Endothelial cell of umbilical vein (primary cell): Measurements from ENCODE around the gene EIF2AK2. TPM values are rescaled to one million over a fixed set of nuclear protein-coding genes. Genes with fewer than 3 reads are reported as not detected.
A peak's percentile ranks its signal among the peaks of the same experiment; 100 is the strongest.

Experiments used
- BruUV-seq: library from RNA; stranded (reverse); fragments of 400-500 nt; replicated peaks from 2 replicates; lab custom pipeline; 2021; lab: Mats Ljungman, UMichigan
- CTCF ChIA-PET: fragments of 300-600, 350-600 bp; sonication (Branson Sonifier 250); formaldehyde crosslinking; loops from one replicate; lab custom pipeline; 2021; ENCODE audit warnings: antibody characterized with exemption, inconsistent platforms; lab: Charles Lee
- POLR2A ChIA-PET: fragments of 300-600, 350-600 bp; sonication (Branson Sonifier 250); formaldehyde crosslinking; loops from one replicate; lab custom pipeline; 2021; ENCODE audit warnings: antibody characterized with exemption, inconsistent platforms; lab: Charles Lee
- DNase-seq: peaks from one replicate; pipeline ENCODE4 v3.0.0-alpha.2; 2011; ENCODE audit warnings: low read depth, low spot score
- FAIRE-seq: peaks from 2 replicates; lab custom pipeline; 2011; peaks lifted over from hg19 to GRCh38; lab: Jason Lieb, UNC
- H2AFZ ChIP-seq: 2 replicates; pipeline ENCODE4 v1.6.0; 2012; ENCODE audit warnings: low read depth, low read length, control low read depth, inconsistent platforms
- H3K27ac ChIP-seq: 2 replicates; pipeline ENCODE4 v1.5.1; 2011; ENCODE audit warnings: low read depth, mild to moderate bottlenecking, control low read depth, low read length, moderate library complexity; ENCODE audit not compliant: insufficient read depth
- H3K27me3 ChIP-seq, 2 experiments: 2 replicates each; pipeline versions ENCODE4 v1.6.0 to v1.6.1; 2011; ENCODE audit warnings: low read length in 2 of 2, mixed read lengths in 1 of 2; ENCODE audit not compliant: control insufficient read depth in 2 of 2, insufficient read depth in 2 of 2
- H3K36me3 ChIP-seq, 2 experiments: 2 replicates in 1 of 2; 3 replicates in 1 of 2; pipeline ENCODE4 v1.5.1; 2011; ENCODE audit warnings: low read length in 2 of 2, mild to moderate bottlenecking in 1 of 2, moderate library complexity in 1 of 2; ENCODE audit not compliant: control insufficient read depth in 2 of 2, insufficient read depth in 2 of 2; ENCODE audit errors: extremely low read depth in 1 of 2
- H3K4me1 ChIP-seq: 3 replicates; pipeline ENCODE4 v1.5.1; 2011; ENCODE audit warnings: mild to moderate bottlenecking, low read length; ENCODE audit not compliant: control insufficient read depth, insufficient read depth; ENCODE audit errors: extremely low read depth
- H3K4me2 ChIP-seq: 2 replicates; pipeline ENCODE4 v1.6.1; 2011; ENCODE audit warnings: low read length, control low read depth, mixed read lengths; ENCODE audit not compliant: insufficient read depth
- H3K4me3 ChIP-seq, 3 experiments: fragments of 200-600 bp in 1 of 3; sonication (generic), shearing (Covaris generic) in 1 of 3; replicated peaks in 1 of 3; 2 replicates each; pipeline ENCODE4 v1.5.1; 2011 to 2016; ENCODE audit warnings: control low read depth in 3 of 3, low read length in 3 of 3, mild to moderate bottlenecking in 2 of 3, inconsistent platforms in 1 of 3, low read depth in 1 of 3, moderate library complexity in 1 of 3; ENCODE audit not compliant: insufficient read depth in 1 of 3
- H3K79me2 ChIP-seq: 2 replicates; pipeline ENCODE4 v1.6.0; 2012; ENCODE audit warnings: low read length, inconsistent platforms; ENCODE audit not compliant: control insufficient read depth, insufficient read depth
- H3K9ac ChIP-seq: replicated peaks from 2 replicates; pipeline ENCODE3; 2011; ENCODE audit warnings: low read length, control low read depth; ENCODE audit not compliant: insufficient read depth; ENCODE audit errors: extremely low read depth
- H3K9me1 ChIP-seq: replicated peaks from 3 replicates; pipeline ENCODE4 v1.6.0; 2011; ENCODE audit warnings: mild to moderate bottlenecking, low read length; ENCODE audit not compliant: control insufficient read depth, insufficient read depth; ENCODE audit errors: extremely low read depth
- H3K9me3 ChIP-seq: replicated peaks from 2 replicates; pipeline ENCODE4 v1.5.1; 2012; ENCODE audit warnings: low read length, inconsistent platforms; ENCODE audit not compliant: control insufficient read depth, insufficient read depth
- H4K20me1 ChIP-seq: replicated peaks from 2 replicates; pipeline ENCODE3; 2011; ENCODE audit warnings: mild to moderate bottlenecking, low read length; ENCODE audit not compliant: control insufficient read depth, insufficient read depth; ENCODE audit errors: extremely low read depth
- CTCF ChIP-seq, 2 donors: IDR thresholded peaks; 1 replicate in 1 of 2; 2 replicates in 1 of 2; pipeline ENCODE4 v1.5.1; 2011; ENCODE audit warnings: low read length in 2 of 2, mild to moderate bottlenecking in 2 of 2, moderate library complexity in 2 of 2, control low read depth in 1 of 2, inconsistent platforms in 1 of 2, low read depth in 1 of 2; ENCODE audit not compliant: insufficient read depth in 1 of 2; ENCODE audit errors: extremely low read depth in 1 of 2
- EZH2 ChIP-seq: IDR thresholded peaks from 2 replicates; pipeline ENCODE4 v1.6.1; 2012; ENCODE audit warnings: borderline replicate concordance, low read depth, mild to moderate bottlenecking, moderate library complexity, low read length, inconsistent platforms; ENCODE audit not compliant: severe bottlenecking
- FOS ChIP-seq: IDR thresholded peaks from 2 replicates; pipeline ENCODE4 v1.6.1; 2011; ENCODE audit warnings: mild to moderate bottlenecking, low read length, moderate library complexity, borderline replicate concordance; ENCODE audit not compliant: insufficient read depth
- GATA2 ChIP-seq: IDR thresholded peaks from 2 replicates; pipeline ENCODE4 v1.7.0; 2011; ENCODE audit warnings: low read depth, mild to moderate bottlenecking, moderate library complexity, mixed read lengths, low read length; ENCODE audit not compliant: insufficient read length, insufficient read depth
- JUN ChIP-seq: IDR thresholded peaks from 2 replicates; pipeline ENCODE4 v1.6.1; 2011; ENCODE audit warnings: borderline replicate concordance, low read depth; ENCODE audit not compliant: insufficient read length, insufficient read depth
- MAX ChIP-seq: IDR thresholded peaks from 2 replicates; pipeline ENCODE4 v1.6.1; 2011; ENCODE audit not compliant: insufficient read depth, insufficient read length
- MYC ChIP-seq: IDR thresholded peaks from one replicate; pipeline ENCODE4 v1.6.1; 2011; ENCODE audit warnings: mild to moderate bottlenecking, low read depth, low read length
- POLR2A ChIP-seq: IDR thresholded peaks from 2 replicates; pipeline ENCODE4 v1.6.1; 2012; ENCODE audit warnings: low read depth, mild to moderate bottlenecking, control low read depth, low read length
- POLR2AphosphoS5 ChIP-seq: IDR thresholded peaks from 2 replicates; pipeline ENCODE4 v1.6.1; 2012; ENCODE audit warnings: low read depth, mild to moderate bottlenecking, control low read depth, low read length, moderate library complexity; ENCODE audit not compliant: insufficient read depth
- dilution Hi-C: fragments of 300-500 bp; cut with MboI; formaldehyde crosslinking; loops from one replicate; pipeline ENCODE4 v1.15.0; 2019; ENCODE audit warnings: low sequenced_read_pairs; ENCODE audit not compliant: extremely low pct_ligation_motif_present
- intact Hi-C: fragments of 100-400 bp; cut with micrococcal nuclease; formaldehyde crosslinking; loops from one replicate; pipeline ENCODE4 v1.10.0; 2022
- polyA plus RNA-seq, 4 experiments: library from polyadenylated mRNA; depleted of rRNA in 3 of 4; stranded (reverse) in 3 of 4; unstranded in 1 of 4; fragments of >200 nt; gene quantifications; 2 replicates each; pipeline versions ENCODE4 v1.2.1 to v1.2.3, GENCODE V29; 2011 to 2012; ENCODE audit warnings: missing spikeins in 1 of 4
- total RNA-seq: library from RNA; stranded (reverse); gene quantifications from 2 replicates; pipeline ENCODE4 v1.2.3, GENCODE V29; 2021

The EIF2AK2 gene
- total and polyA plus RNA-seq, 2 donors (not counting 3 experiments of a cell fraction or from before 2014, with no cell fraction given): 8.0 to 41.1 TPM

- peak overlapping the region; percentile 2 for H2AFZ ChIP-seq
- peak; percentile 49 for TF ChIP-seq JUN
- TF ChIP-seq FOS: peak; percentile 82
- TF ChIP-seq GATA2: no peak
- no peak for TF ChIP-seq CTCF (IDR thresholded peaks at IDR 0.05; ENCODE audit: extremely low read depth in 1 of 2, insufficient read depth in 1 of 2, low read depth in 1 of 2, low read length in 2 of 2)
- no peak for TF ChIP-seq MAX
- no peak for TF ChIP-seq EZH2
- TF ChIP-seq POLR2A: no peak
- no peak for TF ChIP-seq MYC
- no peak for TF ChIP-seq POLR2AphosphoS5
- intact Hi-C loops: no loop called here
- DNase-seq: peak; percentile 63
- H3K27ac ChIP-seq: no peak overlapping the region
- no peak overlapping the region for H3K4me2 ChIP-seq
- CTCF ChIA-PET: interaction anchor here (0.7 to 1.2 kb wide), 3 partner anchors 8 to 20 kb away, joined by 3 to 5 read pairs (median 3); no protein-coding TSS in a partner anchor
- H3K4me3 ChIP-seq: no peak overlapping the region
- no peaks in the 10 kb centered on the region for H3K36me3 ChIP-seq
- no peaks in the 10 kb centered on the region for H3K9me1 ChIP-seq
- no TSS peak for BruUV-seq
- H3K79me2 ChIP-seq: no peaks in the 10 kb centered on the region
- no peaks in the 10 kb centered on the region for H3K9me3 ChIP-seq
- H4K20me1 ChIP-seq: no peaks in the 10 kb centered on the region
- peaks cover 0 to 4% of the 10 kb centered on the region in 2 experiments for H3K27me3 ChIP-seq
- H3K9ac ChIP-seq: no peak overlapping the region
- FAIRE-seq: peak; percentile 75
- dilution Hi-C loops: no loop called here
- POLR2A ChIA-PET: no interaction called here
- peaks cover 6% of the 10 kb centered on the region for H3K4me1 ChIP-seq
Observed at GRCh38 chr2:37189452-37190153, 32.8 kb upstream of the EIF2AK2 start.
